Kidney epithelial cell (primary cell): ENCODE results near the gene C1QTNF1. TPM values are rescaled to one million over a fixed set of nuclear protein-coding genes. Genes with fewer than 3 reads are reported as not detected.

ENCODE experiments used
- DNase-seq: peaks from one replicate; pipeline ENCODE4 v3.0.0-alpha.2; 2010; ENCODE audit warnings: low read depth
- H3K27me3 ChIP-seq: 2 replicates; pipeline ENCODE4 v1.6.0; 2011; ENCODE audit warnings: low read length; ENCODE audit not compliant: control insufficient read depth, insufficient read depth
- H3K36me3 ChIP-seq: 2 replicates; pipeline ENCODE4 v1.5.1; 2011; ENCODE audit warnings: low read length; ENCODE audit not compliant: control insufficient read depth, insufficient read depth
- H3K4me3 ChIP-seq: 2 replicates; pipeline ENCODE4 v1.5.1; 2011; ENCODE audit warnings: low read depth, mild to moderate bottlenecking, control low read depth, low read length
- CTCF ChIP-seq: IDR thresholded peaks from 2 replicates; pipeline ENCODE4 v1.5.1; 2011; ENCODE audit warnings: mild to moderate bottlenecking, moderate library complexity, low read length, control low read depth, inconsistent platforms; ENCODE audit not compliant: insufficient read depth, poor library complexity, severe bottlenecking
- total RNA-seq: library from RNA; depleted of rRNA; stranded (reverse); fragments of >200 nt; gene quantifications from 2 replicates; pipeline ENCODE4 v1.2.3, GENCODE V29; 2015

The C1QTNF1 gene
- total RNA-seq, 1 donor from 2014 or later, result 4.6 TPM

GRCh38 chr17:79088997-79089328 lies 65.0 kb downstream of the C1QTNF1 start:
- no peak for TF ChIP-seq CTCF
- no peak overlapping the region for H3K4me3 ChIP-seq
- peaks cover 44% of the 10 kb centered on the region for H3K27me3 ChIP-seq
- no peak for DNase-seq
- H3K36me3 ChIP-seq, result no peaks in the 10 kb centered on the region

GRCh38 chr17:79089720-79090442 lies 65.9 kb downstream of the C1QTNF1 start:
- TF ChIP-seq CTCF, result no peak
- H3K36me3 ChIP-seq, result no peaks in the 10 kb centered on the region
- peaks cover 49% of the 10 kb centered on the region for H3K27me3 ChIP-seq
- DNase-seq, result no peak
- no peak overlapping the region for H3K4me3 ChIP-seq

DNA sequence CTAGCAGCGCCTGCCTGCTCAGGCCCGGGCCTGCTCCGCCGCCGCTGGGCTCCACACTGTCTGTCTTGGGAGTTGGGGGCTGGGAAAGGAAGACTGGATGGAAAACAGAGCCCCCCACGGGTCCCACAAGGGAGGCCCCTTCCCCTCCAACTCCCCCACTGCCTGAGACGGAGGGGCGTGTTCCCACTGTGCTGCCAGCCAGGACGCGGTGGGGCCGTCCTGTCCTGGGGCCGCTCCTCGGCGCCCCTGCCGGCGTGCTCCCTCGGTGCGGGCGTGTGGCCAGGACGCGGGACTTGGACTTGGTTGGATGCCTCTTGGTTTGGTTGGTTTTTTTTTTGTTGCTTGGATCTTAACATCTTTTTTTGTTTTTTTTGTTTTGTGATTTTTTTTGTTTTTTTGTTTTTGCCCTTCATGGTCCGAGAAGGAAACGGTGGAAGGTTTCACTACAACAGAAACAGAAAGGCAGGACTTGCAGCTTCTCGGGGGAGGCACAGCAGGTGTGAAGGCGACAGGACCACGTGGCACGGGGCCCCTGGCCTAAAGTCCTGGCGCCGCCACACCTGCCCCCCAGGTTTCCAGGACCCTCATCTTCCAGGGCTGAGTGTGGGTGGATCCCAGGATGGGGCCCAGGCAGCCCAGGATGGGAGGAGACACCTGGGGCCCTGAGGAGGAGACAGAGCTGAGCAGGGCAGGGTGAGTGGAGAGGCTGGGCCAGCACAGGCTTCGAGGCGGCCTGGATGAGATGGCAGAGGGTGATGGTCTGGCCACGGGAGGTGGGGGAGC lies 66.7 kb downstream of the C1QTNF1 start:
- no peak overlapping the region for H3K4me3 ChIP-seq
- no peaks in the 10 kb centered on the region for H3K36me3 ChIP-seq
- TF ChIP-seq CTCF, result peak; percentile 42
- H3K27me3 ChIP-seq, result peaks cover 56% of the 10 kb centered on the region
- no peak for DNase-seq

GRCh38 chr17:79091226-79091670 lies 67.3 kb downstream of the C1QTNF1 start:
- Histone ChIP-seq H3K36me3 (no peaks in the 10 kb centered on the region), H3K4me3 (no peak overlapping the region), H3K27me3 (peaks cover 62% of the 10 kb centered on the region)
- TF ChIP-seq CTCF, result no peak
- no peak for DNase-seq

DNA sequence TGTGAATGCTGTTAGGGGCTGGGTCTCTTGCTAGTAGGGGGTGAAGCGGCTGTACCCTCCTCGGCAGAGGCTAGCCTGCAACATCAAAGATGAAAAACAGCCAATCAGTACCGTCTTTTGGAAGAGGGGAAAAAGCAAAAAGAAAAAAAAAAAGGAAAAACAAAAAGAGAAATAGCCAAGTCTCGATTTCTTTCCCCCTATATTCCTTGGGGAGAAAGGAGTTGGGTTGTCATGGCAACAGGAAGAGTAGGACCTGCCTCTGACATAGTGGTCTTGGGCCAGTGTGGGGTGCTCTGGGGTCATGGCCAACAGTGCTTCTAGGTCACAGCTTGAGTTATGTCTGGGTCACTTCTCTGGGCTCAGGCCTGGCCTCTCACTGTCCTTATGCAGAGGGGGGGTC lies 68.6 kb downstream of the C1QTNF1 start:
- Histone ChIP-seq H3K36me3 (no peaks in the 10 kb centered on the region), H3K4me3 (no peak overlapping the region), H3K27me3 (peaks cover 74% of the 10 kb centered on the region)
- no peak for TF ChIP-seq CTCF
- DNase-seq, result no peak
